Caki2 (cell line): ENCODE results near the gene INSR. TPM values are rescaled to one million over a fixed set of nuclear protein-coding genes. Genes with fewer than 3 reads are reported as not detected.
"Not testable (repeated sequence)": the region's sequence is repeated elsewhere in the genome, so short reads cannot be mapped to it uniquely, and the experiment has no call there.

Source experiments
- DNase-seq: peaks from one replicate; pipeline ENCODE4 v3.0.0-alpha.2; 2015; ENCODE audit warnings: low read depth
- in situ Hi-C: cut with HindIII; loops from 2 replicates; pipeline ENCODE4 v1.10.0; 2016; ENCODE audit warnings: low sequenced_read_pairs, low pct_unique_long_range_greater_than_20kb, mixed read lengths
- total RNA-seq: library from RNA; depleted of rRNA; stranded (reverse); fragments of >200 nt; shearing (Covaris generic); gene quantifications from 2 replicates; pipeline ENCODE4 v1.2.3, GENCODE V29; 2014; ENCODE audit warnings: low replicate concordance

Gene INSR
- total RNA-seq, 1 experiment from 2014 or later, result 7.0 TPM

DNA sequence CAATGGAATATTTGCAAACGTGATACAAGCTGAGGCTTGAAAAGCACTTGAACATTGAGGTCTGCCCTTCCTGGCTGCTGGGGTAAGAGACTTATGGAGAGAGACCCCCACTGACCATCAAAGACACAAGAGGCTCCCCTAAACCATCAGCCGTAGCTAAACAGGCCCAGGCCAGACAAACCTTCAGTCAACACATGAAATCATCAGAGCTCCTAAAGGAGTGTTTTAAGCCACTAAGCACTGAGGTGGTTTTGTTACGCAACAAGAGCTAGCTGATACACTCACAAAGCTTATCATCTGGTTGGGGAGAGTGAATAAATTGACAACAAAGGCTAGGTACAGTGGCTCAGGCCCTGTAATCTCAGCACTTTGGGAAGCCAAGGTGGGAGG lies 114.3 kb downstream of the INSR start:
- DNase-seq, result no peak
- in situ Hi-C loops, result no loop called here

- in situ Hi-C loops, result no loop called here
- peak; percentile 23 for DNase-seq
Observed at GRCh38 chr19:7177926-7178325, 116.3 kb downstream of the INSR start.

DNA sequence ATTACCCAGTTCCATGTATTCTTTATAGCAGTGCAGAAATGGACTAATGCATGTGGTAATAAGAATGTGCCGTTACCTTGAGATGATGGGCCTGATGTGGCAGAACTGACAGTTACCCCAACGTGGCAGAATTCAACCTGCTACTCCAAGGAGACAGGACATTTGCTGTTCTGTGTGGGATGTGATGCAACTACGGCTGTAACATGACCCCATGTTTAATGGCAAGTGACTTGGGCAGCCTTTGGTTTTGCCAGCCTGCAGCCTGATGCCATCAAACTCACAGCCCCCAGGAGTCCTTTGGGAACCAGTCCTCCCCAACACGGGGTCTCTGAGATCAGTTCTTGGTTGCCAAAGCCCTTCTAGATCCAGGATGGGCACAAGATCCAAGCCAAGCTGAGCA lies 117.4 kb downstream of the INSR start:
- DNase-seq, result no peak
- in situ Hi-C loops, result no loop called here

DNA sequence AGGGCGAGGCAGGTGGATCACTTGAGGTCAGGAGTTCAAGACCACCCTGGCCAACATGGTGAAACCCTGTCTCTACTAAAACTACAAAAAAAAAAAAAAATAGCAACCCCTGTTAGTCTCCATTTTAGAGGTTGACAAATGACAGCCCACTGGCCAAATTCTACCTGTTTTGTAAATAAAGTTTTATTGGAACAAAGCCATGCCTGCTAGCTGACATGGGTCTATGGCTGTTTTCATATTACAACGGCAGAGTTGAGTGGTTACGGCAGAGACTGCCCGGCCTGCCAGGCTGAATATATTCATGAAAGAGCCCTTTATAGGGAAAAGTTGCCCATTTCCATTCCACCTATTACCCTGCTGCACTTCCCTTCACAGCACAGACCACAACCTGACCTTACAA lies 121.4 kb downstream of the INSR start:
- DNase-seq, result no peak
- in situ Hi-C loops, result no loop called here

GRCh38 chr19:7170983-7171382 lies 123.2 kb downstream of the INSR start:
- no peak for DNase-seq
- in situ Hi-C loops, result no loop called here

- in situ Hi-C loops, result no loop called here
- DNase-seq, result no peak
Observed at GRCh38 chr19:7168941-7169340, 125.3 kb downstream of the INSR start.

DNA sequence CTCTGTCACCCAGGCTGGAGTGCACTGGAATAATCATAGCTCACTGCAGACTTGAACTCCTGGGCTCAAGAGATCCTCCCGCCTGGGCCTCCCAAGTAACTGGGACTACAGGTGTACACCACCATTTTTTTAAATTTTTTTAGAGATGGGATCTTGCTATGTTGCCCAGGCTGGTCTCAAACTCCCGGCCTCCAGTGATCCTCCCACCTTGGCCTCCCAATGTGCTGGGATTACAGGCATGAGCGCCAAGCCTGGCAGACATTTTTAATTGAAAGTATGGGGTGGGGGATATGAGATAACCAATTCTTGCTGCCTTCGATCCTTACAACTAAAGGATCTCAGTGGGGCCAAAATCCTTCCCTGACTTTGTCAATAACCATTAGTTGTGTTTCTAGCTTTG lies 132.9 kb downstream of the INSR start:
- DNase-seq, result no peak
- in situ Hi-C loops, result no loop called here

DNA sequence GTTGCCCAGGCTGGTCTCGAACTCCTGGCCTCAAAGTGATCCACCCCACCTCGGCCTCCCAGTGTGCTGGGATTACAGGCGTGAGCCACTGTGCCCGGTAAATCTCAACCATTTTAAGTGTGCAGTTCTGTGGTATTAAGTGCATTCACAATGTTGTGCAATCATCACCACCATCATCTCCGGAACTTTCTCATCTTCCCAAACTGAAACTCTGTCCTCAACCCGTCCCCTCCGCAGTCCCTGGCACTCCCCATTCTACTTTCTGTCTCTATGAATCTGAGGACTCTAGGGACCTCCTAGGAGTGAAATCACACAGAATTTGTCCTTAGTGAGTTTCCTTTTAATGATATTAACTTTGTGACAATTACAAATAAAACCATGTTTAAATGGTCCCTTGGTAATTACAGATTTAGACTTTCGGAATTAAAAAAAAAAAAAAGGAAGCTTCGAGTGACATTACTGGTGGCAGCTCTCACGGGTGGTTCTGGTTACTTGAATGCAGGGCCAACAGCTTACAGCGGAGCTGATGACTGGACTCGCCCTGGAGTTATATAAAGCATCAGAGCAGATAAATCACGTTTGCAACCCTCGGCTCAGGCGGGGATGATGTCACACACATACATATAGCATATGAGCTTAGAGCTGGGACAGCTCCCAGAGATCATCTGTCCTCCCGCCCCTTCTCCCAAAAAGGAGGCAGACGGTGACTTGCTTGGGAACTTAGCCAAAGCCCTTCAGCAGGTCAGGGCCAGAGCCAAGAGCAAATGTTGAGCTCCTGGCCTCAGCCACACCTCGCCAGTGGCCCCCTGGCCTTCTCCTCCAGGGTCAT lies 134.9 kb downstream of the INSR start:
- DNase-seq, result no peak

GRCh38 chr19:7153022-7153421 lies 141.2 kb downstream of the INSR start:
- DNase-seq, result no peak
- in situ Hi-C loops, result no loop called here

More for the DNA sequence above, 134.9 kb downstream of the INSR start:
- in situ Hi-C loops, result no loop called here

DNA sequence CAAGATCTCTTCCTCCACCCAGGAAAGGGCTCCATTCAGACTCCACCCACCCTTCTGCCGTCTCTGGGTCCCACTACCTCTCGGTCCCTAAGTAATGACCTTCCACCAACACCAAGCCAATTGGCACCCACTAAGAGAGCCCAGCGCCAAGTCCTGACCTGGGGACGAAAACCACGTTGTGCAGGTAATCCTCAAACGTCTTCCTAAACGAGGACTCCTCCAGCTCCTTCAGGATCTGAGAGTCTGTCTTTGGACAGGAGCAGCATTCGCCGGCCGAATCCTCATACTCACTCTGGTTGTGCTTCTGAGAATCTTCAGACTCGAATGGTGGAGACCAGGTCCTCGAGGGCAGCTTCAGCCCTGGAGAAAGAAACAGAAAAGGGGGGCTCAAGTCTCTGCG lies 141.6 kb downstream of the INSR start:
- no peak for DNase-seq
- in situ Hi-C loops, result no loop called here

- in situ Hi-C loops, result no loop called here
- no peak for DNase-seq
Observed at GRCh38 chr19:7149956-7150705, 144.1 kb downstream of the INSR start.

DNA sequence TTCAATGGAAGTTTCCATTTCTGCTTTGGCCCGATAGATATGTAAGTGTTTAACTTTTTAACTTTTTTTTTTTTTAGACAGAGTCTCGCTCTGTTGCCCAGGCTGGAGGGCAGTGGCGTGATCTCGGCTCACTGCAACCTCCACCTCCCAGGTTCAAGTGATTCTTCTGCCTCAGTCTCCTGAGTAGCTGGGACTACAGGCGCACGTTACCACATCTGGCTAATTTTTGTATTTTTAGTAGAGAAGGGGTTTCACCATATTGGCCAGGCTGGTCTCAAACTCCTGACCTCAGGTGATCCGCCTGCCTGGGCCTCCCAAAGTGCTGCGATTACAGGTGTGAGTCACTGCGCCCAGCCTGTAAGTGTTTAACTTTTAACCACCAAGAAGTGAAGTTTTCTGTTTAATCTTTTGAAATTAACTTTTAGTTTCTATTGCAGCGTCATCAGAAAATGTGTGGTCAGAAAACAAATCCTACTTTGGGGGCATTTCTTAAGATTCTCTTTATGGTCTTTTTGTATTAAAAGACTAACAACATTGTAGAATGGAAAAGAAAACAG lies 147.0 kb downstream of the INSR start:
- DNase-seq, in situ Hi-C loops: not testable (repeated sequence)

DNA sequence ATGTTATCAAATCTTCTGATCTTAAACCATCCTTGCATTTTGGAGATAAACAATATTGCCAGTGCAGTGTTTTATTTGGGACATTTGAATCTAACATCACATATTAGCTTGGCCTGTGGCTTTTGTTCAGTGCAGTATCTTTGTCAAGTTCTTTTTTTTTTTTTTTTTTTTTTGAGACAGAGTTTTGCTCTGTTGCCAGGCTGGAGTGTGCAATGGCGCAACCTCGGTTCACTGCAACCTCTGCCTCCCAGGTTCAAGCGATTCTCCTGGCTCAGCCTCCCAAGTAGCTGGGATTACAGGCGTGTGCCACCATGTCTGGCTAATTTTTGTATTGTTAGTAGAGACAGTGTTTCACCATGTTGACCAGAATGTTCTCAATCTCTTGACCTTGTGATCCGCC lies 148.1 kb downstream of the INSR start:
- in situ Hi-C loops, result not testable (repeated sequence)

DNA sequence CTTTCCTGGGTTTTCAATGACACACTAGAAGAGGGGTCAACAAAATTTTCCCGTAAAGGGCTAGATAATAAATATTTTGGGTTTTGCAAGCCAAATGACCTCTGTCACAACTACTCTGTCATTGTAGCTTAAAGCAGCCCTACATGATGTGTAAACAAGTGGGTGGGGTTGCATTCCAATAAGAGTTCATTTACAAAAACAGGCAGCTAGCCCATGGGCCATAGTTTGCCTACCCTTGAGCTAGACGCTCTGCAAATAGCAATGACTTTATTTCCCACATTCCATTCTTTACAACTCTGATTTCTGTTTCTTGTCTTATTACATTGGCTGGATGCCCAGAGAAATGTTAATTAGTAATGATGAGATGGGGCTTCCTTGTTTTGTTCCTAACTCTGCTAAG lies 148.7 kb downstream of the INSR start:
- in situ Hi-C loops, result no loop called here
- DNase-seq, result no peak

More for the DNA sequence above, 148.1 kb downstream of the INSR start:
- DNase-seq, result not testable (repeated sequence)

DNA sequence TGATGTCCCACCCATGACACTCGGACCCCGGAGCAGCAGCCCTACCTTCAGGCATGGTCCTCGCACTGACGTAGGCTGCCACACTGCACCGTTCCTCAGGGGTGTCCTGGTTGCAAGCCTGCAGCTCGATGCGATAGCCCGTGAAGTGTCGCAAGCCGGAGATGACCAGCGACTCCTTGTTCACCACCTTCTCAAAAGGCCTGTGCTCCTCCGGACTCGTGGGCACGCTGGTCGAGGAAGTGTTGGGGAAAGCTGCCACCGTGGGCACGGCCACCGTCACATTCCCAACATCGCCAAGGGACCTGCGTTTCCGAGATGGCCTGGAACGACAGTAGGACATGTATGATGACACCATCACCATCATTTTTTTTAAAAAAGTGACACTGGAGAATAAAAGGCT lies 151.4 kb downstream of the INSR start:
- in situ Hi-C loops, result no loop called here
- DNase-seq, result no peak

DNA sequence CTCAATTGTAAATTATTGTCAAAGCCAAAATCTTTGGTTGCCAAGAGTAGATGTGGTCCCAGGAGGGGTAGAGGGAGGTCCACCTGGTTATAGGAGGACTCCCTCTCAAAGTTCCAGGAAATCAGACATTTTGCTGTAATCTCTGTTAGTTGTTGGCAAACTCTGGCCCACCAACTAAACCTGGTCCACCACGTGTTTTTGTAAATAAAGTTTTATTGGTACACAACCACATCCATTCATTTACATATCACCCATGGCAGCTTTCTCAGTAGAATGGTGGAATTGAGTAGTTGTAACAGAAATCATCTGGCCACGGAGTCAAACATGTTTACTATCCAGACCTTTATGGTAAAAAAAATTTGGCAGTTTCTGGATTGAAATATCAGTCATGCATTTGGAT lies 154.1 kb downstream of the INSR start:
- in situ Hi-C loops, result no loop called here

GRCh38 chr19:7139095-7139494 lies 155.1 kb downstream of the INSR start:
- in situ Hi-C loops, result no loop called here
- DNase-seq, result no peak

More for the DNA sequence above, 154.1 kb downstream of the INSR start:
- DNase-seq, result no peak

GRCh38 chr19:7138402-7138801 lies 155.8 kb downstream of the INSR start:
- in situ Hi-C loops, result no loop called here
- DNase-seq, result no peak

- no peak for DNase-seq
Observed at GRCh38 chr19:7137120-7137519, 157.1 kb downstream of the INSR start.

More at GRCh38 chr19:7137120-7137519, 157.1 kb downstream of the INSR start:
- in situ Hi-C loops, result no loop called here
